Adrenal gland (tissue), 12 donors: Measurements from ENCODE around the gene FOXRED2. TPM values are rescaled to one million over a fixed set of nuclear protein-coding genes. Genes with fewer than 3 reads are reported as not detected.

Source experiments
- DNase-seq, 7 donors: peaks; one replicate each; pipeline ENCODE4 v3.0.0-alpha.2; 2019 to 2020
- H3K27ac ChIP-seq, 5 donors: fragments of 200-600 bp; sonication (generic) in 4 of 5; 1 replicate in 3 of 5; 2 replicates in 2 of 5; pipeline versions ENCODE4 v1.5.1 to v1.8.0; 2016 to 2020; ENCODE audit warnings: mild to moderate bottlenecking in 1 of 5
- H3K27me3 ChIP-seq: fragments of 200-600 bp; 2 replicates; pipeline ENCODE4 v1.8.0; 2021
- H3K36me3 ChIP-seq, 2 donors: fragments of 200-600 bp; replicated peaks in 1 of 2; 1 replicate in 1 of 2; 2 replicates in 1 of 2; pipeline versions ENCODE4 v1.5.1 to v1.8.0; 2018 to 2022
- H3K4me1 ChIP-seq, 2 donors: fragments of 200-600 bp; replicated peaks in 1 of 2; 1 replicate in 1 of 2; 2 replicates in 1 of 2; pipeline versions ENCODE4 v1.5.1 to v1.8.0; 2018 to 2021
- H3K4me3 ChIP-seq, 4 donors: fragments of 200-600 bp; sonication (generic) in 3 of 4; one replicate each; pipeline ENCODE4 v1.5.1; 2016 to 2018
- H3K9me3 ChIP-seq, 3 donors: fragments of 200-600 bp; sonication (generic) in 1 of 3; replicated peaks in 1 of 3; 1 replicate in 2 of 3; 2 replicates in 1 of 3; pipeline versions ENCODE4 v1.5.1 to v1.8.0; 2016 to 2021
- CTCF ChIP-seq, 6 experiments: fragments of 450-650 bp in 4 of 6; fragments of 200-600 bp in 2 of 6; sonication (generic) in 1 of 6; IDR thresholded peaks; 1 replicate in 5 of 6; 2 replicates in 1 of 6; pipeline versions ENCODE4 v1.5.1 to v1.8.0; 2016 to 2021; ENCODE audit warnings: antibody characterized with exemption in 6 of 6, mild to moderate bottlenecking in 2 of 6, moderate library complexity in 1 of 6
- POLR2A ChIP-seq, 2 donors: fragments of 450-650 bp; IDR thresholded peaks; one replicate each; pipeline ENCODE4 v1.6.1; 2017; ENCODE audit warnings: antibody characterized with exemption in 2 of 2, mild to moderate bottlenecking in 2 of 2, moderate library complexity in 1 of 2
- WGBS, 4 donors: extraction: QIAGEN DNeasy Blood & Tissue Kit in 2 of 4; methylation state at CpG; one replicate each; pipeline versions ENCODE4 v1.1.5 to v1.1.7; 2013 to 2017; 5-methylcytosine and 5-hydroxymethylcytosine counted together
- intact Hi-C, 2 donors: fragments of 100-400 bp; cut with DNase I; formaldehyde crosslinking; loops; one replicate each; pipeline versions ENCODE4 v1.14.1 to v1.15.0; 2022 to 2023
- polyA plus RNA-seq, 3 donors: library from polyadenylated mRNA; stranded (reverse); fragments of 200-250 nt in 2 of 3; fragments of 350-450 nt in 1 of 3; fragmentation: Illumina TruSeq in 1 of 3; extraction: RNeasy Lipid Tissue Mini Kit (QIAGEN cat#74804) in 1 of 3; gene quantifications; one replicate each; pipeline ENCODE4 v1.2.3, GENCODE V29; 2013 to 2014
- total RNA-seq, 9 donors: library from RNA; depleted of rRNA in 4 of 9; stranded (reverse); fragments of >200 nt in 4 of 9; fragments of 120-200 nt in 1 of 9; fragmentation: NEBNext Ultra II Directional in 1 of 9; extraction: Animal tissue kit (Norgen Biotek cat#: 25700) in 1 of 9; gene quantifications; one replicate each; pipeline versions ENCODE4 v1.1.0 to v1.2.4, GENCODE V29; 2013 to 2023
- donor health status: healthy with polysubstance abuse.
- donor health status: Bipolar disorder and iron deficiency.
- donor health status: DM: yes; HTN: yes; CAD: no.
- donor health status: DM: no; HTN: no; CAD: no.
- donor health status: DM: no; HTN: no; CAD: no.
- donor health status: DM: yes; HTN: yes; CAD: no.

FOXRED2 gene
- total and polyA plus RNA-seq, 12 donors, result 5.5 to 37.6 (median 22.9) TPM

- peak overlapping the region in 2 of 5 donors; percentile 4 to 70 for H3K27ac ChIP-seq
- peaks cover 7 to 13% of the 10 kb centered on the region in 2 donors for H3K4me1 ChIP-seq
- no peaks in the 10 kb centered on the region for H3K27me3 ChIP-seq
- peak in 2 of 7 donors; percentile 66 to 75 for DNase-seq
- H3K4me3 ChIP-seq, result no peak overlapping the region
- H3K9me3 ChIP-seq, result no peaks in the 10 kb centered on the region
- H3K36me3 ChIP-seq, result peaks cover 0 to 2% of the 10 kb centered on the region in 2 donors
- WGBS, 4 donors, result 72 to 80% (median 75%) methylated on average over 14 to 16 of the region's 16 CpGs
- TF ChIP-seq CTCF (IDR thresholded peaks at IDR 0.05) (no peak), POLR2A (IDR thresholded peaks at IDR 0.05) (no peak)
- intact Hi-C loops, result loop anchor here (10.0 kb wide), 2 partner anchors 77 to 87 kb away; partner anchors contain the start of gene MYH9 (in 1 of the 2)
Observed at GRCh38 chr22:36461665-36462649, 44.9 kb downstream of the FOXRED2 start.

GRCh38 chr22:36460202-36460601 lies 46.6 kb downstream of the FOXRED2 start:
- Histone ChIP-seq H3K27ac (no peak overlapping the region), H3K36me3 (no peaks in the 10 kb centered on the region), H3K4me1 (peaks cover 3 to 11% of the 10 kb centered on the region in 2 donors), H3K9me3 (no peaks in the 10 kb centered on the region), H3K27me3 (no peaks in the 10 kb centered on the region), H3K4me3 (no peak overlapping the region)
- no peak for DNase-seq
- 91 to 98% (median 97%) methylated on average over 8 of the region's 8 CpGs for WGBS, 4 donors
- intact Hi-C loops, result loop anchor here (10.0 kb wide), 2 partner anchors 75 to 85 kb away; partner anchors contain the start of gene MYH9 (in 1 of the 2)
- TF ChIP-seq POLR2A (IDR thresholded peaks at IDR 0.05) (no peak), CTCF (IDR thresholded peaks at IDR 0.05) (no peak)

GRCh38 chr22:36457688-36458450 lies 49.0 kb downstream of the FOXRED2 start:
- DNase-seq, result peak in 4 of 7 donors; percentile 52 to 82 (median 64)
- TF ChIP-seq CTCF (IDR thresholded peaks at IDR 0.05) (no peak), POLR2A (IDR thresholded peaks at IDR 0.05) (no peak)
- Histone ChIP-seq H3K27me3 (no peaks in the 10 kb centered on the region), H3K4me1 (peaks cover 7 to 11% of the 10 kb centered on the region in 2 donors), H3K36me3 (no peaks in the 10 kb centered on the region), H3K9me3 (no peaks in the 10 kb centered on the region), H3K27ac (peak overlapping the region in 2 of 5 donors; percentile 68 to 71), H3K4me3 (no peak overlapping the region)
- 53 to 69% (median 63%) methylated on average over 8 to 14 of the region's 14 CpGs for WGBS, 4 donors
- intact Hi-C loops, result no loop called here

DNA sequence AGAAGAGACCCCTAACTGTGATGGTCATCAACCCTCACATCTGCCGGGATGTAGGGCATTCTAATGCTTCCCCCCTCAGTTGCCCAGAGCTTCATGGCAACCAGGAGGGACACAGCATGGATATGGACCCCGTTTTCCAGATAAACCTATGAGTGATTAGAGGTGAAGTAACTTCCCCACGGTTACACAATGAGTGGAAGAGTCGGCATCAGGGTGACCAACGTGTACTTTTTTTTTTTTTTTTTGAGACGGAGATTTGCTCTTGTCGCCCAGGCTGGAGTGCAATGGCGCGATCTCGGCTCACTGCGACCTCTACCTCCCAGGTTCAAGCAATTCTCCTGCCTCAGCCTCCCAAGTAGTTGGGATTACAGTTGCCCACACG lies 50.4 kb downstream of the FOXRED2 start:
- peaks cover 15 to 23% of the 10 kb centered on the region in 2 donors for H3K4me1 ChIP-seq
- no peaks in the 10 kb centered on the region for H3K9me3 ChIP-seq
- WGBS, 4 donors, result 76 to 88% (median 85%) methylated on average over 12 of the region's 12 CpGs
- peak overlapping the region in 1 of 5 donors; percentile 86 for H3K27ac ChIP-seq
- no peaks in the 10 kb centered on the region for H3K36me3 ChIP-seq
- H3K27me3 ChIP-seq, result no peaks in the 10 kb centered on the region
- no peak overlapping the region for H3K4me3 ChIP-seq
- no peak for DNase-seq
- no peak for TF ChIP-seq CTCF (IDR thresholded peaks at IDR 0.05)
- no peak for TF ChIP-seq POLR2A (IDR thresholded peaks at IDR 0.05)
- intact Hi-C loops, result no loop called here
